Measurements from ENCODE around the gene SCAMP2. TPM values are rescaled to one million over a fixed set of nuclear protein-coding genes. Genes with fewer than 3 reads are reported as not detected.

Gene SCAMP2
- total RNA-seq, 1 experiment from 2014 or later = 94.4 TPM

- intact Hi-C loops (cut with micrococcal nuclease; ENCODE audit: unreplicated experiment) = no loop called here
- Histone ChIP-seq H3K36me3 (ENCODE audit: insufficient read depth, low read length, poor library complexity, severe bottlenecking) (no peaks in the 10 kb centered on the region), H3K27ac (ENCODE audit: low read depth, low read length, poor library complexity, severe bottlenecking) (no peak overlapping the region), H3K4me3 (ENCODE audit: low read depth, low read length, poor library complexity, severe bottlenecking) (no peak overlapping the region), H3K27me3 (replicated peaks; ENCODE audit: insufficient read depth, low read depth, low read length, poor library complexity) (peaks cover 15% of the 10 kb centered on the region), H3K4me1 (ENCODE audit: insufficient read depth, low read length, poor library complexity, severe bottlenecking) (peaks cover 9% of the 10 kb centered on the region), H3K9me3 (ENCODE audit: low read depth, low read length, poor library complexity, severe bottlenecking) (no peaks in the 10 kb centered on the region)
- TF ChIP-seq EZH2 (IDR thresholded peaks at IDR 0.05; ENCODE audit: borderline replicate concordance, low read depth, low read length, poor library complexity, severe bottlenecking) = no peak
- TF ChIP-seq, protein P1, sequence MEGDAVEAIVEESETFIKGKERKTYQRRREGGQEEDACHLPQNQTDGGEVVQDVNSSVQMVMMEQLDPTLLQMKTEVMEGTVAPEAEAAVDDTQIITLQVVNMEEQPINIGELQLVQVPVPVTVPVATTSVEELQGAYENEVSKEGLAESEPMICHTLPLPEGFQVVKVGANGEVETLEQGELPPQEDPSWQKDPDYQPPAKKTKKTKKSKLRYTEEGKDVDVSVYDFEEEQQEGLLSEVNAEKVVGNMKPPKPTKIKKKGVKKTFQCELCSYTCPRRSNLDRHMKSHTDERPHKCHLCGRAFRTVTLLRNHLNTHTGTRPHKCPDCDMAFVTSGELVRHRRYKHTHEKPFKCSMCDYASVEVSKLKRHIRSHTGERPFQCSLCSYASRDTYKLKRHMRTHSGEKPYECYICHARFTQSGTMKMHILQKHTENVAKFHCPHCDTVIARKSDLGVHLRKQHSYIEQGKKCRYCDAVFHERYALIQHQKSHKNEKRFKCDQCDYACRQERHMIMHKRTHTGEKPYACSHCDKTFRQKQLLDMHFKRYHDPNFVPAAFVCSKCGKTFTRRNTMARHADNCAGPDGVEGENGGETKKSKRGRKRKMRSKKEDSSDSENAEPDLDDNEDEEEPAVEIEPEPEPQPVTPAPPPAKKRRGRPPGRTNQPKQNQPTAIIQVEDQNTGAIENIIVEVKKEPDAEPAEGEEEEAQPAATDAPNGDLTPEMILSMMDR (conservative IDR thresholded peaks at IDR 0.05; ENCODE audit: low read depth, low read length) = no peak
- BruUV-seq (replicated peaks) = no TSS peak
- DNase-seq (ENCODE audit: low spot score) = no peak
- ChIA-PET POLR2A (ENCODE audit: low non-redundant PET) (no interaction called here), CTCF (no interaction called here)
These were observed 46.2 kb downstream of the SCAMP2 start for GRCh38 chr15:74826921-74827320.

GRCh38 chr15:74826364-74826819, 46.8 kb downstream of the SCAMP2 start, which contains the start of gene CPLX3:
CPLX3 (plus strand) TSS chr15:74826627; CDS start chr15:74826704, 77 bp downstream.
- no peak for TF ChIP-seq EZH2 (IDR thresholded peaks at IDR 0.05; ENCODE audit: borderline replicate concordance, low read depth, low read length, poor library complexity, severe bottlenecking)
- TF ChIP-seq, protein P1 (conservative IDR thresholded peaks at IDR 0.05; ENCODE audit: low read depth, low read length) = no peak
- no peaks in the 10 kb centered on the region for H3K36me3 ChIP-seq (ENCODE audit: insufficient read depth, low read length, poor library complexity, severe bottlenecking)
- peaks cover 15% of the 10 kb centered on the region for H3K27me3 ChIP-seq (replicated peaks; ENCODE audit: insufficient read depth, low read depth, low read length, poor library complexity)
- H3K4me1 ChIP-seq (ENCODE audit: insufficient read depth, low read length, poor library complexity, severe bottlenecking) = peaks cover 9% of the 10 kb centered on the region
- POLR2A ChIA-PET (ENCODE audit: low non-redundant PET) = interaction anchor here (0.6 kb wide), 1 partner anchor 415 kb away, joined by 3 read pairs; no protein-coding TSS in a partner anchor
- no peak within 1 kb of the TSS for H3K4me3 ChIP-seq (ENCODE audit: low read depth, low read length, poor library complexity, severe bottlenecking)
- H3K27ac ChIP-seq (ENCODE audit: low read depth, low read length, poor library complexity, severe bottlenecking) = no peak within 1 kb of the TSS
- H3K9me3 ChIP-seq (ENCODE audit: low read depth, low read length, poor library complexity, severe bottlenecking) = no peaks in the 10 kb centered on the region
- no TSS peak for BruUV-seq (replicated peaks)
- intact Hi-C loops (cut with micrococcal nuclease; ENCODE audit: unreplicated experiment) = no loop called here
- CTCF ChIA-PET = interaction anchor here (0.6 to 1.2 kb wide), 2 partner anchors 43 to 116 kb away, joined by 3 to 8 read pairs; no protein-coding TSS in a partner anchor
- DNase-seq (ENCODE audit: low spot score) = peak; percentile 47

DNA sequence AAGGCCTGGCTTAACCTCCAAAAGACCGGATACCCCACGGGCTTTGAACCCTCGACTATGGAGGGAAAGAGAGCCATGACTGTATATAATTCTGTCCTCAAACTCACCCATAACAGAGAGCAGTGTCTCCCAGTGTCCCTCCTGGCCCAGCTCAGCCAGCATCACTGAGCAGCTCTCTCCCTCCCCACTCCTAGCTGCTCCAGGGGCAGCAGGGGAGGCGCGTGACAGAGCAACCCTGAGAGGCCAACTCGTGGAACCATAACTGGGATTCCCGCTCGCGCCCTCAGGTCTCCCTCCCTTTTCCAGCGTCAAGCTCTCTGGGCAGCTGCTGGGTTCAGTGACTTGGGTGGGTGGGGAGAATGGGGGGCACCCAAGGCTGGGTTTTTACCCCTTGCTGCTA, 47.3 kb downstream of the SCAMP2 start:
- TF ChIP-seq, protein P1 (conservative IDR thresholded peaks at IDR 0.05; ENCODE audit: low read depth, low read length) = no peak
- no peak for TF ChIP-seq EZH2 (IDR thresholded peaks at IDR 0.05; ENCODE audit: borderline replicate concordance, low read depth, low read length, poor library complexity, severe bottlenecking)
- H3K27me3 ChIP-seq (replicated peaks; ENCODE audit: insufficient read depth, low read depth, low read length, poor library complexity) = peaks cover 15% of the 10 kb centered on the region
- ChIA-PET CTCF (interaction anchor here (0.6 to 1.2 kb wide), 2 partner anchors 42 to 116 kb away, joined by 3 to 8 read pairs; no protein-coding TSS in a partner anchor), POLR2A (ENCODE audit: low non-redundant PET) (interaction anchor here (0.6 kb wide), 1 partner anchor 414 kb away, joined by 3 read pairs; no protein-coding TSS in a partner anchor)
- DNase-seq (ENCODE audit: low spot score) = no peak
- H3K9me3 ChIP-seq (ENCODE audit: low read depth, low read length, poor library complexity, severe bottlenecking) = no peaks in the 10 kb centered on the region
- no TSS peak for BruUV-seq (replicated peaks)
- no peak overlapping the region for H3K27ac ChIP-seq (ENCODE audit: low read depth, low read length, poor library complexity, severe bottlenecking)
- intact Hi-C loops (cut with micrococcal nuclease; ENCODE audit: unreplicated experiment) = no loop called here
- peaks cover 9% of the 10 kb centered on the region for H3K4me1 ChIP-seq (ENCODE audit: insufficient read depth, low read length, poor library complexity, severe bottlenecking)
- H3K4me3 ChIP-seq (ENCODE audit: low read depth, low read length, poor library complexity, severe bottlenecking) = no peak overlapping the region
- H3K36me3 ChIP-seq (ENCODE audit: insufficient read depth, low read length, poor library complexity, severe bottlenecking) = no peaks in the 10 kb centered on the region
